ENCODE measurements around the gene BCDIN3D.
"Not testable (repeated sequence)": the region's sequence is repeated elsewhere in the genome, so short reads cannot be mapped to it uniquely, and the experiment has no call there.

Gene BCDIN3D, protein sequence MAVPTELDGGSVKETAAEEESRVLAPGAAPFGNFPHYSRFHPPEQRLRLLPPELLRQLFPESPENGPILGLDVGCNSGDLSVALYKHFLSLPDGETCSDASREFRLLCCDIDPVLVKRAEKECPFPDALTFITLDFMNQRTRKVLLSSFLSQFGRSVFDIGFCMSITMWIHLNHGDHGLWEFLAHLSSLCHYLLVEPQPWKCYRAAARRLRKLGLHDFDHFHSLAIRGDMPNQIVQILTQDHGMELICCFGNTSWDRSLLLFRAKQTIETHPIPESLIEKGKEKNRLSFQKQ

DNA sequence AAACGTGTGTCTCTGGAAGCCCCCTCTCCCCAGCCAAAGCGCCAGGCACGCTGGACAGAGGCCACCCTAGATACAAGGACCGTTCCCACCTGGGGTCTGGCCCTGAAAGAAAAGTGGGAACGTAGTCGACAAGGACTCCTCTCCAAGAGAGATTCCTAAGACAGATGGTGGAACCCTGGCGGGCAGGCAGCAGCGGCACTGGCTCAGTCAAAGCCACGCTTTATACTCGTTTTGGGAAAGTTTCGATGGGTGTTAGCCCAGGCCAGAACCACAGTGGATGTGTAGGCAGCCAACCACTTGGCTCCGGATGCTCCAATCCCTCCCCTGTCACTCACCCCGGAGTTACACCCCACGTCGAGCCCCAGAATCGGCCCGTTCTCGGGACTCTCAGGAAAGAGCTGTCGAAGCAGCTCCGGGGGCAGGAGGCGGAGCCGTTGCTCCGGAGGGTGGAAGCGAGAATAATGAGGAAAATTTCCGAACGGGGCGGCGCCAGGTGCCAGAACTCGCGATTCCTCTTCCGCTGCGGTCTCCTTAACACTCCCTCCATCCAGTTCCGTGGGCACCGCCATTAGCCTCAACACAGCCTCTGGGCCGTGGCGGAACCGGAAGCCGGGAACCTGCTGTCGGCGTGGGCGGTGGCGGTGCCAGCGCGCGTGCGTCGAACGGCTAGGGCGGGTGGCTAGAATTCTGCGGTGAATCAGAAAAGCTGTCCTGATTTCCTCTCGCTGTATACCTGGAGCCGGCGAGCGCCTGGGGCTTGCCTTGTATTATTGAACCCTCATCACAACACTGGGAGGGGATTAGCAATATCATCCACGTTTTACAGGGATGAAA is at the start of gene BCDIN3D:
BCDIN3D (minus strand) TSS at position 588 of the 834 bp plus-strand sequence; CDS start at position 569, 19 bp downstream.
- peak; percentile 97 for DNase-seq (ENCODE audit: low spot score)

DNA sequence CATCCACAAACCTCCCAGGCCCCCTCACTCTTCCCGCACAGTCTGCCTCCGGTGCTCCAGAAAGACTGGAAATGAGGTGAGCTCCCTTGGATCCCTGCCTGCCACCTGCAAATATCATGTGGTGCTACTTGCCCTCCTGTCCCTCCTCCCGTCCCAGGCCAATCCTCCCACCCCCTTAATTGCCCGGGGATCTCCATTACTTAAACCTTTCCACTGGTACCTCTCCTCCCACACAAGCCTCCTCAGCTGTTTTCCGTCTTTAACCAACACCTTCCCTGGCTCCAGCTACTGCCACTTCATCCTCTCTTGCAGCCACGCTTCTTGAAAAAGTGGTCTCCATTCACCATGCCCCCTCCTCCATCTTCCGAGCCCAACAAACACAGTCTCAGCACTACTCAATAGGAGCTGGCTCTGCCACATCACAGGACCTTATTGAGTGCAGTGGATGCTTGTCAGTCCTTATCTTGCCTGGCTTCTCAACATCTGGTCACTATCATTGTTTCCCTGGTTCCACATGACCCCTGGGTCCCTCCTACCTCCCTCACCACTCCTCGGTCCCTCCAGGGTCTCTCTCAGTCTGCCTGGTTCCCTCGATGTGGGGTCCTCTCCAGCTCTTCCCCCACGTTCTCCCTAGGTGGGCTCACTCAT is 49.3 kb upstream of the BCDIN3D start:
- no peak for DNase-seq (ENCODE audit: low spot score)

DNA sequence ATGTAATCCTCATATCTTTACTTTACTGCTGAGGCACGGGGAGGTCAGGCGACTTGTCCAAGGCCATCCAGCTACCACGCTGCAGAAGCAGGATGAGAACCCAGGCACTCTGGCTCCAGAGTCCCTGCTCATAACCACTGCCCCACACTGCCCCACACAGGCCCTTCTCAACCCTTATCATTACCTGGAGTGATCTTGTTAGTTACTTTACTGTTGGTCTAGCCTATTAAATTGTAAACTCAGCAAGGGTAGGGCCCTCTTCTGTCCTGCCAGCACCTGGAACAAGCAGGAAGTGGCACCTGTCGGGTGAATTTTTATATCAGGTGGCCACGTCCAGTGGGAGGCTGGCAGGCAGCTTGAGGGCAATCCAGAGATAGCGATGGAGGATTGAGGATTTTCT is 48.6 kb upstream of the BCDIN3D start:
- DNase-seq (ENCODE audit: low spot score) = no peak

DNA sequence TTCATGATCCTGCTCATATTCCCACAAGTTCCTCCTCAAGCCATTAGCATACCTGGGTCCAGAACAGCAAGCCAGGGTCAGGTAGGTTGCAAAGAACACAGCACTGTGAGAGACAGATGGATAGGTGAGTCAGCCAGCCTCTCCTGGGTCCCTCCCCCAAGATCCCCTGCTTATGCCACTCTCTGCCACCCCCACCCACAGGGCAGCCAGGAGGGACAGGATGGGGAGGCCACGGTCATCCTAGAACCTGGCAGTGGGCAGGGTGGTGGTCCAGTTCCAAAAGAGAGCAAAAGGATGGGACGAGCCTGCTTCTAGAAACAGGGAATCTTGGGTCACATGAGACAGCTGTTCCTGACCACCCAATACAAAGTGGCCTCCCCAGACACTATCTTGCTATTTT is 48.1 kb upstream of the BCDIN3D start:
- no peak for DNase-seq (ENCODE audit: low spot score)

DNA sequence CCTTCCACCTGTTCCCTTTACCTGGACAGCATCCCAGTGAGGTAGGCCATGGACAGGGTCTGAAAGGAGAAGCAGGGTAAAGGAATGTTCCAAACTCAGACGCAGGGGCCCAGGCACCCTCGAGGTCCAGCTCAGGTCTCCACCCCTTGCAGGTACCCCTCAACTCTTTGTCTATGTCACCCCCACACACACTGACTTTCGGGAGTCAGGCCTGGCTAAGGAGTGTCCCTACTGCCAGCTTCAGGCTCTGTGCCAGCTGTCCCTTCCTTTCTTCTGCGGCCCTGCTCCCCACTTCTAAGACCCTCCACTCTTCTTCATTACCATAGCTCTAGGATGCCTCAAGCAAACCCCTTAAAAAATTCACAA is 47.2 kb upstream of the BCDIN3D start:
- no peak for DNase-seq (ENCODE audit: low spot score)

DNA sequence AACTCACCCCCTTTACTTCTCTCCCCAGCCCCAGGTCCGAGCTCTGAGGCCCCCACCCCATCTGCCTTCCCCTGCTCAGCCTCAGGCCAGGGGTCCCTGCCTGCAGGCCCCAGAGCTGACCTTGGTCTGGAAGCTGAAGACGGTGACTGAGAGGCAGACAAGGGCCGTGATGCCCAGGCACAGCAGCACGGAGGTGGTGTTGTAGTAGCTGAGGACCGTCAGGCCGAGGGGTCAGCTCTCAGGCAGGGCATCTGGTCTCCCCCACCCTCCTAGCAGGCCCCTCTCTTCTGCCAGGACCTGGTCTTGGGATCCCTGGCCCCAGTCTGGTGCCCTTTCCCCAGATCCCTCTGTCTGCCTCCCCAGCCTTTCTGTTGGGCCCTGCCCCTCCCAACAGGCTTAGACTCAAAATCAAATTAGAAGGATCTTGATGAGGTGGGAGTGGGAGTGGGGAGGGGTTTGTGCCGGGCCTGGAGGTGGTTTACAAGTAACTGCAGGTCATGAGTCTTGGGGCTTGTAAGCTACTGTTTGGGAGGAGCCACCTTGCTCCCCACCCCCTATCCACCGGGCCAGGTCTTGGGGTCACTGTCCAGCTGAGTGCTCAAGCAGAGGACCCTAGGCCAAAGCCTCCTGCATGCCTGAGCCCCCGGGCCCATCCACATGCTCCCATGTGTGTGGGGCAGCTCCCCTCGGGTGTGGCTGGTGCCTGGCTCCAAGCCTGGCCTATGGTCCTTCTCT is 46.6 kb upstream of the BCDIN3D start:
- no peak for DNase-seq (ENCODE audit: low spot score)

DNA sequence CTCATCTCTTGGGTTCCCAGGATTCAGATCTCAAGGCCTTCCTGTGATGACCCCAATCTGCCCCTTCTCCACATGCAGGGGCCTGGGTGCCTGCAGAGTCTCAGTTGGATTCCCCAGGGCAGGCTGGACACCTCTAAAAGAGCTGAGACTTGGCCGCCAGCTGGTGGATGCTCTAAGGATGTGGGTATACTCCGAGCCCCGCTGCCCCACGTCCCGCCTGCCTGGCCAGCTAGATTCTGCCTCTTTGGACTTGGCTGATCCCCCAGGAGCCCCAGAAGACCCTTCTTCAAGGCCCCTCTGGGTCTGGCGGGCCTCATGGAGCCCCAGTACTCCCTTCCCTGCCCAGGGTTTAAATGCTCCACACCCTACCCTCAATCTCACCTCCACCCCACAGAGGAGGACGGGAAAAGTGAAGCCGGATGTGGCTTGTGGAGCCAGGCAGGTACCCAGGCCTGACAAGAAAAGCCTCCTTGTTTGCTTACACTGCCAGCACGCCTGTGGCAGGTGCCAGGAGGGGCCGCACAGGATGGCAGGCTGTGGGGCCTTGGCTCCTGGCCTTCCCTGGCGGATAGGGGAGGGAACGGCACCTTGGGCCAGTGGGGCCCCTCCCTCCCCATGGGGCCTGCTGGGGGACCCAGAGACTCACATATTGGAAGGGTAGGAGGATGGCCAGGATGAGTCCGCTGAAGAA is 45.7 kb upstream of the BCDIN3D start:
- DNase-seq (ENCODE audit: low spot score) = no peak

DNA sequence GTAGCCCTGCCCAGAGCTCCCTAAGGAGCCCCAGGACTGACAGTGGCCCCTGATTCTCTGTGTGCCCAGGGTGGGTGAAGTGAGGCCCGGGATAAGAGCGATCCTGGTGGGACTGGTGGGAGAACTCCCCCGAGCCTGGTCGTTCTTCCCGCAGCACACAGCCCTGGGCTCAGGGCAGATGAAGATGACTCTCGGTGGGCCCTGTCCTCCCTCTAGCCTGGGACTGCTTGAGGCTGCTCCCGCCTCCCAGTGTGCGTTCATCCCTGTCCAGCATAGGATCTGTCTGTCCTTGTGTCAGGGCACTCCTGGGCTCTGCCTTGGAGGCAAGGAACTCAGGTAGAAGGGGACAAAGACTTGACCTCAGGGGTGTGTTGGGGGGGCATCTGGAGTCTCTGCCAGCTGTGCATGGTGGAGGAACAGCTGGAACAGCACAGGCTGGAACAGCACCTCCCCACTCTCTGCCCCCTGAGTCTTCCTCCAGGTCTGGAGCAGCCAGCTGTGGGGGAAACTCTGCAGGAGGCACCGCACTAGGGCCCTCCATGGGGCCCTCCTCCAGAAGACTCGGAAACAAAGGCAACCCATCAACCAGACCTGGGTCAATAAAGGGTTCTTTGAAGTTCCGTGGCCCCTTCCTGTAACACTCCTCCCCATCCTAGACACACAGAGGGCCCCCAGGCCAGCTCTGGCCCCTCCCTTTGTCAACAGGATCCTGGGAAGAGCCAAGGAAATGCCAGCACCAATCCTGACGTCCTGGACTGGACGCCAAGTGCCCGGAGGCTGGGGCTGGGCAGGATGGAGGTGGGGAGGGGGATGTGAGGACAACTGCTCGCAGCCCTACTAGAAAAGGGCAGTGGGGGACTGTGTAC is 44.9 kb upstream of the BCDIN3D start:
- no peak for DNase-seq (ENCODE audit: low spot score)

DNA sequence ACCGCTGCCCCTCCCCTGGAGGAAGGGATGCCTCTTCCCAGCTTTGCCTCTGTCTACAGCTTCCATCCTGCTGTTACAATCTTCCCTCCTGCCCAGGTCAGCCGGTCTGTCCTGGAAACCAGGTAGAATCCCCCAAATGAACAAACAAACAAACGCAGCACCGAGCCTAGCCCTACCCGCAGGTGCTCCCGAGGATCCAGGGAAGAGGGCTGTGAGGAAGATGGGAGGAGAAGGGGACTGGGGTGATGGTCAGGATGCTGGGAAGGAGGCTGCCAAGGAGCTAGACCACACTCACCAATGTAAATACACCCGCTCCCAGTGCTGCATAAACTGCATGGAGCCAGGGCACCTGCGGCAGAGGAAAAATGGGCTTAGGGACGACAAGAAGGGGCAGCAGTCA is 44.2 kb upstream of the BCDIN3D start:
- DNase-seq (ENCODE audit: low spot score) = no peak

DNA sequence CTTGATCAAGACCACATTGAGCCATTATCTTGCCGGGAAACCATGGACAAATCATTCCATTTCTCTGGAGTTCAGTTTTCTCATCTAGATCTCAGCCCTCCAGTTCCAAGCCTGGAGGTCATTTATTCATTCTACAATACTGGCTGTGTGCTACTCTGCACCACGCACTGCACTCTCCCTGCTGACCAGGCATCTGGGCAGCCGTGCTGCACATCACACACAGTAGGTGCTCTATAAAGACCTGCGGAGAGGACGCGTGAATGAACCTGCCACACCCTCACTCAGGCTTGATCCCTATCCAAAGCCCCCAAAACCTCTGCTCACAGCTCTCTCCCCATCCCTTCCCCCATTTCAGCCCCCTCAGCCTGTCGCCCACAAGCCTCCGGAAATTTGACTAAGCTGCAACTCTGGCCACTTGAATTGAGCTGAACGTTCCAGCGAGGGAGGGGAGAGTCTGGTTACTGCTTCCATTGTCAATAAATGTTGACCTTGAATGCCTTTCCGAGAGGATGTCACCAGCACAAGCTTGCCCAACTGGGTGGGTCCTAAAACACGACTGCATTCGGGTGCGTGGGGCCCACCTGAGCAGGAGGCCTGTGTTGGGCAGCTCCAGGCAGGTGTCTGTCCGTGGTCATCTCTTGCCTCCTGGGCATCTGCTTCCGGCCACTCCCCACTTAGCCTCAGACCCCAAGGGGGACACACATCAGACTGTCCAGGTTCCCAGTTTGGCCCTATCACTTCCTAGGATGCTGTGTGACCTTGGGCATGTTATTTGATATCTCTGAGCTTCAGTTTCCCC is 43.0 kb upstream of the BCDIN3D start:
- no peak for DNase-seq (ENCODE audit: low spot score)

DNA sequence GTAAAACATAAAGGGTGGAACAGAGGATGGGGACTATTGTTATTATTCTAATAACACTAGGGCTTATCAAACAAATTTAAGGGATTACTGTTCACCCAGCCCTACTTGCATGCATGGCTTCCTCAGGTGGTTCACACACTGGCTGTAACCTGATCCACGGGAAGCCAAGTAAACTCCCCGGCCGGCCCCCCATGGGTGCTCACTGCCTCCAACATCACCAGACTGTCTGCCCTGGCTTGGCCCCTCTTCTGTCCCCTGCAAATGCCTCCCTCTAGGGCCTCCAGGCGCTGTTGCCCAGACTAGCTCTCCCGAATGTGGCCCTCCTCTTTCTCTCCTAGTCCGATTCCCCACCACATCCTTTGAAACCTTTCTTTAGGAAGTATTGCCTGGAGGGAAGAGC is 42.2 kb upstream of the BCDIN3D start:
- no peak for DNase-seq (ENCODE audit: low spot score)

DNA sequence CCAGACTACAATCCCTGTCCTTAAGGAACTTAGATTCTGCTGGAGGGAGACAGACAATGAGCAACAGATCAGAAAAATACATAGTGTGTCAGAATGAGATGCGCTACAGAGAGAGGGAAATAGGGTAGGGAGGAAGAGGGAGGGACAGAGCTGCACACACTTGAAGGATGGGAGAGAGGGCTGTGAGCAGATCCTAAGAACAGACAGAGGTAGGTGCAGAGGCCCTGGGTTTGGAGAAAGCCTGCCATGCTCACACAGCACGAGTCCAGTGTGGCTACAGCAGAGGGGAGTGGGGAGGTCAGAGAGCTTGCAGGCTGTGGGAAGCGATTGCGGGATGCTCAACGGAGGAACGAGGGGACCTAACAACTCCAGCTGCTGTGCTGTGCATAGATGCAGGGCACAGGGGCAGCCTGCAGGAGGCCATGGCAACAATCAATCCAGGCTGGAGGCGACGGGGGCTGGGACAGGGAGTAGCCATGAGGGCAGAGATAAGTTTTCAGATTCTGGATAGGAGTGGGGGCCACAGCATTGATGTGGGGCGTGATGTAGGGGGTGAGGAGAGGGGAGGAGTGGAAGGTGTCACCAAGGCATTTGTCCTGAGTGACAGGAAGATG is 40.1 kb upstream of the BCDIN3D start:
- DNase-seq (ENCODE audit: low spot score) = no peak

DNA sequence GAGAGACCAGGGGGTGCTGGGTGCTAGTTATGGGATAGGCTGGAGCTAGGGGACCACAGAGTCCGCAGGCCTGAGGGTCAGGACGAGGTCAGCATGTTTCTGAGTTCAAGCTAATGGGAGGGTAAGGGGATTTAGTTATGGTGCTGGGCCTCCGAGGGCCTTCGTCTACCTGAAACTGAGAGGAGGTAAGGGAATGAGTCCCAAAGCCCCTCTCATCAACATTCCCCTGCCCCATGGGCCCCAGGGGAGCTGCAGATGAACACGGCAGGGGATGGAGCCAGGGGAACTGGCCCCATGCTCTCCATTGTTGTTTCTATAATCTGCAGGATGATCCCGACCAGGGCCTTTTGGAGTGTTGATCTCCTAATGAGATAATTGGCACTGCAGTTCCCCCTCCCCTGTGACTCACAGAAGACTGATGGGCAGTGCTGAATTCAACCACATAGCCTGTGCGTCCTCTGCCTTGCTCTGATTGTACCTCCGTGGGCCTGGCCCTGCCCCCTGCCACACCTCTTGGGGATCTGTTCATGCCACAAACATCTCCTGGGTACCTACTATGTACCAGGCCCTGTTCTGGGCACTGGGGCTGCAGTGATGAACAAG is 39.4 kb upstream of the BCDIN3D start:
- no peak for DNase-seq (ENCODE audit: low spot score)

DNA sequence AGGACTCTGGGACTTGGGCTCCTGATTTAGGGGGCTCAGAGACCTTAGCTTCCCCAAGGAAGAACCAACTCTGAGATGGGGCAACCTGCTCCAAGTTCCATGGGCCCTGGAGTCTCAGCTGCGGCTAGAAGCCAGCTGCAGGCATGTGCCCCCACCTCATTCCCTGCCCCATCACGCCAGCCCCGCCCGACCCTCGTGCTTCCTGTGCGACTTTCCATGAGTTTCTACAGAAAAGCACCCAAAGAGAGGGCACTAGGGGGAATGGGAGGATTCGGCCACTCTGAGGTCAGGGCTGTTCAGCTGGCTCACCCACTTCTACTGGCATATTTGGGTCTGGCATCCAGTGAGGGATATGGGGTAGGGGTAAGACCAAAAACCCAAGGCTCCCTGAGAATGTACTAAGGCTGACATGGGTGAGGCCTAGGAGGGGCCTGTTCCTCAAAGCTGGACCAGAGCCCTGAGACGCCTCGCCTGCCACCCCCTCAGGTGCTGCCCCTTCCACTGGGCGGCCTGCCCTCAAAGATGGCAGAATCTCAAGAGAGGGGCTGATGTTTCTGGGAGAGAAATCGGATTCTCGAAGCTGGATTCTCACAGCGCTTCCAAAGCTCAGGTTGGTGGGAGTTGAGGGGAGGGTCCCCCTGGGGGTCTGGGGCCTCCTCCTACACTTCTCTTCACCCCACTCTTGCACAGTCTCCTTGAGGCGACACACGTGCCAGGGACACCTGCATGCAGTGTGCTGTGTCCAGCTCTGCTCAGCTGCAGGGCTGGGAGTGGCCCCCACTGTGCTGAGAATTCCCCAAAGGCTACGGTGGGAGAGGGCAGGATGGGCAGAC is 38.7 kb upstream of the BCDIN3D start:
- DNase-seq (ENCODE audit: low spot score) = no peak

DNA sequence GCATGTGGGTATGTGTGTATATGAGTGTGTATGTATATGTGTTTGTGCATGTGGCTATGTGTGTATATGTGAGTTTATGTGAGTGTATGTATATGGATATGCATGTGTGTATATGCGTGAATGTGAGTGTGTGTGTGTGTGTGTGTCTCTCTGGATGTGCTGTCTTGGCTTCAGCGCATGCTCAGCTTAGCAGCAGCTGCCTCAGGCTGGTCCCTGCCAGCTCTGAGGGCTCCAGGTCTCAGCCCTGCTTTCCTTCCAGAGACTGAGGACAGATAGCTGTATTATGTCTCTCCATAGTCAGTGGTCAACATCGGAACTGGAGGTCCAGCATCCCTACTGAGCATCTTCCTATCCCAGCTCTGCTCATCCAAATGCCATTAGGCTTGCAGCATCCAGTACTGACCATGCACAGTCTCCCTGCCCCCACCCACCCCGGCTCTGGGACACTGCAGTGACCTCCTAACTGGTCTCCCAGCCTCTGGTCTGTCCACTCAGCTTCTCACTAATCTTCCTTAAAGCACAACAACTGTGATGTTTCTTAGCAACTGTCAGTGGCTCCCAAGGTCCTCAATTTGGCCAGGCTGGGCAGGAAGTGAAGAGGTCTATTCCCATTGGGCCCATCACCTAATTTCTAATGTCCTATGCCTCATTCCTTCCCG is 38.0 kb upstream of the BCDIN3D start:
- no peak for DNase-seq (ENCODE audit: low spot score)

DNA sequence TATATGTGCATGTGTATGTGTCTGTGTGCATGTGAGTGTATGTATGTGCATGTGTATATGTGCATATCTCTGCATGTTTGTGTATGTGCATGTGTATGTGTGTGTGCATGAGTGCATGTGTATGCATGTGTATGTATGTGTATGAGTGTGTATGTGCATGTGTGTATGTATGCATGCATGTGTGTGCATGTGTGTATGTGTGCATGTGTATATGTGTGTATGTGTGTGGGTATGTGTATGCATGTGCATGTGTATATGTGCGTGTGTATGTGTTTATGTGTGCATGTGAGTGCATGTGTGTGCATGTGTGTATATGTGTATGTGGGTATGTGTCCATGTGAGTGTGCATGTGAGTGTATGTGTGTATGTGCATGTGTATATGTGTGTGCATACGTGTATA is 36.2 kb upstream of the BCDIN3D start:
- not testable (repeated sequence) for DNase-seq (ENCODE audit: low spot score)

DNA sequence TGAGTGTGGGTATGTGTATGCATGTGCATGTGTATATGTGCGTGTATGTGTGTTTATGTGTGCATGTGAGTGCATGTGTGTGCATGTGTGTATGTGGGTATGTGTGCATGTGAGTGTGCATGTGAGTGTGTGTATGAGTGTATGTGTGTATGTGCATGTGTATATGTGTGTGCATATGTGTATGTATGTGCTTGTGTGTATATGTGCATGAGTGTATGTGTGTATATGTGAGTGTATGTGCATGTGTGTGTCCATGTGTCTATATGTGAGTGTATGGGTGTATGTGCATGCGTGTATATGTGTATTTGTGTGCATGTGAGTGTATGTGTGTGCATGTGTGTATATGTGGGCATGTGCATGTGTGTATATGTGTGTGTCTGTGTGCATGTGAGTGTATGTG is 35.1 kb upstream of the BCDIN3D start:
- no peak for DNase-seq (ENCODE audit: low spot score)

DNA sequence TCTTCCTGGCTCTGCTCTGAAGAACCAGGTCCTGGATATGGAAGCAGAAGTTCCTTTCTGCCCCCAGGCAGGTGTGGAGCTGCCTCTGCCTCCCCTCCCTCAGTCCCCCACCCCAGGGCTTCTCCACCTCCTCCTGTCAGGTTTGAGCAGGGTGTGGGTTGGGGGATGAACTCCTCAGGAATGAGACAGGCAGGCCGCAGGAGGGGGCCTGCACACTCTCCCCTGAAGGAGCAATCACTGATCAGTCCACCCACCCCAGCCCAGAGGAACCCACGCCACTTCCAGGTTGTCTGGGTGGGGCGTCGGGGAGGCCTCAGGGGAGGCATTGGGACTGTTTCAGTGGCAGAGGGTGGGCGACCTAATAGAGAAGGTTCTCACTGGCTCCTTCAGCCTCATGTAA is 34.2 kb upstream of the BCDIN3D start:
- no peak for DNase-seq (ENCODE audit: low spot score)

Data from AG20443 (cell line).